ENCODE measurements around the gene CACNA2D4. TPM values are rescaled to one million over a fixed set of nuclear protein-coding genes. Genes with fewer than 3 reads are reported as not detected.
A peak's percentile ranks its signal among the peaks of the same experiment; 100 is the strongest.

Gene CACNA2D4
- total and polyA plus RNA-seq, 4 donors, result 0.82 to 2.8 (median 1.3) TPM

DNA sequence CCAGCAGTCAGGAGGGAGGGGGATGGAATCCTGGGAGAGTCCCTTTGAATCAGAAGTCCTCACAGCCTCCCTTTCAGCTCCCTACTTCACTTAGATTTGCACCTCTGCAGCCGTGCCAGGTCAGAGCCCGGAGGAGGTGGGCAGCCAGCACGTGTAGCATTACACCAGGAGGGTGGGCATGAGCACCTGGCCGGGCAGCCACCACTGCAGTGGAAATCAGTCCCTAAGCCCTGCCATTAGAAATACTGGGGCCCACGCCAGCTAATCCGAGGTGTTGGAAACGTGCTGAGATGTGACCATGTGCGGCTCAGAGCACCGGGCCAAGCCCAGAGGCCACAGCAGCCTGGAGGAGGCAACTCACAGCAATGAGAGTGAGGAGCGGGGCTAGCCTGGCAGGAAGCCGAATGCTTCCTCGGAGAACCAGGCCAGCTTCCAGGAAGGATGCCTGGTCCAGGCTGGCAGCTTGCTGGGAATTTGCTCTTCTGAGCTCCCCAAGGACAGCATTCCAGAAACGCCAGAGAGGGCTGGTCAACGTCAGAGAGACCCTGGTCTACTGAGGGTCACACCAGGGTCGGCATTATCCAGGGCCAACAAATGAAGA is 9.4 kb upstream of the CACNA2D4 start:
- Histone ChIP-seq H3K4me3 (ENCODE audit: low read depth in 1 of 3, low read length in 3 of 3) (no peak overlapping the region), H3K27ac (ENCODE audit: low read depth in 1 of 2, low read length in 2 of 2) (no peak overlapping the region), H3K9ac (ENCODE audit: low read depth in 1 of 2, low read length in 2 of 2) (no peak overlapping the region), H3K9me3 (ENCODE audit: control insufficient read depth in 4 of 4, low read length in 3 of 4) (no peaks in the 10 kb centered on the region), H3K4me1 (ENCODE audit: control insufficient read depth in 4 of 4, insufficient read depth in 4 of 4, low read length in 3 of 4) (peaks cover 0 to 8% (median 5%) of the 10 kb centered on the region in 4 donors), H3K27me3 (ENCODE audit: control insufficient read depth in 4 of 4, insufficient read depth in 4 of 4, low read length in 3 of 4) (no peaks in the 10 kb centered on the region), H3K36me3 (ENCODE audit: control insufficient read depth in 4 of 4, insufficient read depth in 3 of 4, low read depth in 1 of 4, low read length in 3 of 4) (no peaks in the 10 kb centered on the region)
- 80% methylated on average over 15 of the region's 15 CpGs for WGBS
- peak; percentile 22 for DNase-seq (ENCODE audit: low spot score)
- TF ChIP-seq SP1 (IDR thresholded peaks at IDR 0.05) (no peak), HNF4A (conservative IDR thresholded peaks at IDR 0.05) (no peak), TAF1 (conservative IDR thresholded peaks at IDR 0.05) (no peak), JUND (IDR thresholded peaks at IDR 0.05) (no peak), RXRA (IDR thresholded peaks at IDR 0.05) (no peak), FOXA1 (IDR thresholded peaks at IDR 0.05) (no peak)
- TF ChIP-seq, protein P1, sequence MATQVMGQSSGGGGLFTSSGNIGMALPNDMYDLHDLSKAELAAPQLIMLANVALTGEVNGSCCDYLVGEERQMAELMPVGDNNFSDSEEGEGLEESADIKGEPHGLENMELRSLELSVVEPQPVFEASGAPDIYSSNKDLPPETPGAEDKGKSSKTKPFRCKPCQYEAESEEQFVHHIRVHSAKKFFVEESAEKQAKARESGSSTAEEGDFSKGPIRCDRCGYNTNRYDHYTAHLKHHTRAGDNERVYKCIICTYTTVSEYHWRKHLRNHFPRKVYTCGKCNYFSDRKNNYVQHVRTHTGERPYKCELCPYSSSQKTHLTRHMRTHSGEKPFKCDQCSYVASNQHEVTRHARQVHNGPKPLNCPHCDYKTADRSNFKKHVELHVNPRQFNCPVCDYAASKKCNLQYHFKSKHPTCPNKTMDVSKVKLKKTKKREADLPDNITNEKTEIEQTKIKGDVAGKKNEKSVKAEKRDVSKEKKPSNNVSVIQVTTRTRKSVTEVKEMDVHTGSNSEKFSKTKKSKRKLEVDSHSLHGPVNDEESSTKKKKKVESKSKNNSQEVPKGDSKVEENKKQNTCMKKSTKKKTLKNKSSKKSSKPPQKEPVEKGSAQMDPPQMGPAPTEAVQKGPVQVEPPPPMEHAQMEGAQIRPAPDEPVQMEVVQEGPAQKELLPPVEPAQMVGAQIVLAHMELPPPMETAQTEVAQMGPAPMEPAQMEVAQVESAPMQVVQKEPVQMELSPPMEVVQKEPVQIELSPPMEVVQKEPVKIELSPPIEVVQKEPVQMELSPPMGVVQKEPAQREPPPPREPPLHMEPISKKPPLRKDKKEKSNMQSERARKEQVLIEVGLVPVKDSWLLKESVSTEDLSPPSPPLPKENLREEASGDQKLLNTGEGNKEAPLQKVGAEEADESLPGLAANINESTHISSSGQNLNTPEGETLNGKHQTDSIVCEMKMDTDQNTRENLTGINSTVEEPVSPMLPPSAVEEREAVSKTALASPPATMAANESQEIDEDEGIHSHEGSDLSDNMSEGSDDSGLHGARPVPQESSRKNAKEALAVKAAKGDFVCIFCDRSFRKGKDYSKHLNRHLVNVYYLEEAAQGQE (IDR thresholded peaks at IDR 0.05), result no peak
- TF ChIP-seq, protein P2, sequence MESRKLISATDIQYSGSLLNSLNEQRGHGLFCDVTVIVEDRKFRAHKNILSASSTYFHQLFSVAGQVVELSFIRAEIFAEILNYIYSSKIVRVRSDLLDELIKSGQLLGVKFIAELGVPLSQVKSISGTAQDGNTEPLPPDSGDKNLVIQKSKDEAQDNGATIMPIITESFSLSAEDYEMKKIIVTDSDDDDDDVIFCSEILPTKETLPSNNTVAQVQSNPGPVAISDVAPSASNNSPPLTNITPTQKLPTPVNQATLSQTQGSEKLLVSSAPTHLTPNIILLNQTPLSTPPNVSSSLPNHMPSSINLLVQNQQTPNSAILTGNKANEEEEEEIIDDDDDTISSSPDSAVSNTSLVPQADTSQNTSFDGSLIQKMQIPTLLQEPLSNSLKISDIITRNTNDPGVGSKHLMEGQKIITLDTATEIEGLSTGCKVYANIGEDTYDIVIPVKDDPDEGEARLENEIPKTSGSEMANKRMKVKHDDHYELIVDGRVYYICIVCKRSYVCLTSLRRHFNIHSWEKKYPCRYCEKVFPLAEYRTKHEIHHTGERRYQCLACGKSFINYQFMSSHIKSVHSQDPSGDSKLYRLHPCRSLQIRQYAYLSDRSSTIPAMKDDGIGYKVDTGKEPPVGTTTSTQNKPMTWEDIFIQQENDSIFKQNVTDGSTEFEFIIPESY (IDR thresholded peaks at IDR 0.05), result no peak

DNA sequence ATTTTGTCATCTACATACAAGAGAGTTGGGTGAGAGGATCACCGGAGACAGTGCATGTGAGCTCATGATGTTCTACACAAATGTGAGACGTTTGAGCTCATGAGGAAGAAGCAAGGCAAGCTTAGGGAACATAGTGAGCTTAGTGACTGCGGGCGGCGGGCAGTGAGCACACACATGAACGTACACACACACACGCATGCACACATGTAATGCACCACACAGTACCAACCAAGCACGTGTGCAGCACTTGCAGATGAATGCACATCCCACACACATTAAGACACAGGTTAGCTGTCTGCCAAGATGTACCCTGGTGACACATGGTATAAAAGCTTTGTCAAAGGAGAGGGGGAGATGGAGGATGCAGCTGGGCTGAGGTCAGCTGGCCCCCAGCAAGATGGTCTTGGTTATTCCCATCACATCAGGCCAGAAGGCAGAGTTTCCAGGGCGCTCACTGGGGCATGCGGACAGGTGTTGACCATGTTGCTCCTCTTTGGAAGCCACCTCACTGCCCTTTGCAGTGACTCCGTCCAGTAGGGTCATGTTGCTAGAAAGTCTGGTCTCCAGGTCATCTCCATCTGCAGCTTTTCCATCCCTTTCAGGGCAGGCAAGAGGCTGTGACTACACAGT is 8.7 kb upstream of the CACNA2D4 start:
- DNase-seq (ENCODE audit: low spot score), result peak; percentile 31
- no peak overlapping the region for H3K27ac ChIP-seq (ENCODE audit: low read depth in 1 of 2, low read length in 2 of 2)

DNA sequence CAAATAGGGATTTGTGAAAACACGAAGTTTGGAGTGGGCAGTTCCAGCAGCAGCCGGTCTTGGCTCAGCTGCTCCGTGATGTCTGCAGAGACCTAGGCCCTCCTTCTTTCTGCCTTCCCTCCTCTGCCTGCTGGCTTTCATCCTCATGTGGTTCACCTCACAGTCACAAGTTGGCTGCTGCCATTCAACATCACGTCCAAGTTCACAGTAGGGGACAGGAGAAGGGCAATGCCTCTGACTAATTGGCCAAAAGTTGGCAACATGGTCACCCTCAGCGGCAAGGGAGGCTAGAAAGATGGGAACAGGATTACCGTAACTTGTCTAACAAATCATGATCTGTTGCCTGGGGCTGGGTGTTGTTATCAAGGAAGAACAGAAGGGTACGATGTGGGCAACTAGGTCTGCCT is 7.8 kb upstream of the CACNA2D4 start:
- no peak for TF ChIP-seq HNF4A (conservative IDR thresholded peaks at IDR 0.05)
- no peak for TF ChIP-seq JUND (IDR thresholded peaks at IDR 0.05)
- no peak for TF ChIP-seq RXRA (IDR thresholded peaks at IDR 0.05)
- TF ChIP-seq EGR1 (IDR thresholded peaks at IDR 0.05; ENCODE audit: low read depth in 2 of 2), result no peak
- TF ChIP-seq FOXA2 (IDR thresholded peaks at IDR 0.05), result no peak
- TF ChIP-seq SP1 (IDR thresholded peaks at IDR 0.05), result no peak
- TF ChIP-seq, protein P1 (IDR thresholded peaks at IDR 0.05), result no peak
- TF ChIP-seq, protein P2 (IDR thresholded peaks at IDR 0.05), result no peak
- TF ChIP-seq GABPA (IDR thresholded peaks at IDR 0.05 in 1 of 2, conservative IDR thresholded peaks at IDR 0.05 in 1 of 2), result no peak
- TF ChIP-seq NR2F2 (IDR thresholded peaks at IDR 0.05), result no peak
- TF ChIP-seq, protein P3, sequence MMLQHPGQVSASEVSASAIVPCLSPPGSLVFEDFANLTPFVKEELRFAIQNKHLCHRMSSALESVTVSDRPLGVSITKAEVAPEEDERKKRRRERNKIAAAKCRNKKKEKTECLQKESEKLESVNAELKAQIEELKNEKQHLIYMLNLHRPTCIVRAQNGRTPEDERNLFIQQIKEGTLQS (IDR thresholded peaks at IDR 0.05), result no peak
- TF ChIP-seq HNF4G (IDR thresholded peaks at IDR 0.05), result no peak
- TF ChIP-seq FOXA1 (IDR thresholded peaks at IDR 0.05), result no peak
- no peaks in the 10 kb centered on the region for H3K4me1 ChIP-seq (ENCODE audit: control insufficient read depth in 4 of 4, insufficient read depth in 4 of 4, low read length in 3 of 4)
- no peak overlapping the region for H3K27ac ChIP-seq (ENCODE audit: low read depth in 1 of 2, low read length in 2 of 2)
- no peaks in the 10 kb centered on the region for H3K36me3 ChIP-seq (ENCODE audit: control insufficient read depth in 4 of 4, insufficient read depth in 3 of 4, low read depth in 1 of 4, low read length in 3 of 4)
- no peak overlapping the region for H3K9ac ChIP-seq (ENCODE audit: low read depth in 1 of 2, low read length in 2 of 2)
- no peaks in the 10 kb centered on the region for H3K9me3 ChIP-seq (ENCODE audit: control insufficient read depth in 4 of 4, low read length in 3 of 4)
- H3K4me3 ChIP-seq (ENCODE audit: low read depth in 1 of 3, low read length in 3 of 3), result no peak overlapping the region
- peak; percentile 31 for DNase-seq (ENCODE audit: low spot score)
- 87% methylated on average over 7 of the region's 7 CpGs for WGBS
- H3K27me3 ChIP-seq (ENCODE audit: control insufficient read depth in 4 of 4, insufficient read depth in 4 of 4, low read length in 3 of 4), result no peaks in the 10 kb centered on the region

More for the DNA sequence above, 8.7 kb upstream of the CACNA2D4 start:
- H3K9me3 ChIP-seq (ENCODE audit: control insufficient read depth in 4 of 4, low read length in 3 of 4), result no peaks in the 10 kb centered on the region
- 89% methylated on average over 11 of the region's 11 CpGs for WGBS
- H3K4me3 ChIP-seq (ENCODE audit: low read depth in 1 of 3, low read length in 3 of 3), result no peak overlapping the region
- H3K4me1 ChIP-seq (ENCODE audit: control insufficient read depth in 4 of 4, insufficient read depth in 4 of 4, low read length in 3 of 4), result peaks cover 0 to 1% (median 0%) of the 10 kb centered on the region in 4 donors
- H3K36me3 ChIP-seq (ENCODE audit: control insufficient read depth in 4 of 4, insufficient read depth in 3 of 4, low read depth in 1 of 4, low read length in 3 of 4), result no peaks in the 10 kb centered on the region
- no peaks in the 10 kb centered on the region for H3K27me3 ChIP-seq (ENCODE audit: control insufficient read depth in 4 of 4, insufficient read depth in 4 of 4, low read length in 3 of 4)
- no peak for TF ChIP-seq EGR1 (IDR thresholded peaks at IDR 0.05; ENCODE audit: low read depth in 2 of 2)
- TF ChIP-seq HNF4A (conservative IDR thresholded peaks at IDR 0.05), result no peak
- H3K9ac ChIP-seq (ENCODE audit: low read depth in 1 of 2, low read length in 2 of 2), result no peak overlapping the region
